Measurements from ENCODE around the gene ARFIP2.
"Not testable (repeated sequence)": the region's sequence is repeated elsewhere in the genome, so short reads cannot be mapped to it uniquely, and the experiment has no call there.

The ARFIP2 gene, protein sequence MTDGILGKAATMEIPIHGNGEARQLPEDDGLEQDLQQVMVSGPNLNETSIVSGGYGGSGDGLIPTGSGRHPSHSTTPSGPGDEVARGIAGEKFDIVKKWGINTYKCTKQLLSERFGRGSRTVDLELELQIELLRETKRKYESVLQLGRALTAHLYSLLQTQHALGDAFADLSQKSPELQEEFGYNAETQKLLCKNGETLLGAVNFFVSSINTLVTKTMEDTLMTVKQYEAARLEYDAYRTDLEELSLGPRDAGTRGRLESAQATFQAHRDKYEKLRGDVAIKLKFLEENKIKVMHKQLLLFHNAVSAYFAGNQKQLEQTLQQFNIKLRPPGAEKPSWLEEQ

DNA sequence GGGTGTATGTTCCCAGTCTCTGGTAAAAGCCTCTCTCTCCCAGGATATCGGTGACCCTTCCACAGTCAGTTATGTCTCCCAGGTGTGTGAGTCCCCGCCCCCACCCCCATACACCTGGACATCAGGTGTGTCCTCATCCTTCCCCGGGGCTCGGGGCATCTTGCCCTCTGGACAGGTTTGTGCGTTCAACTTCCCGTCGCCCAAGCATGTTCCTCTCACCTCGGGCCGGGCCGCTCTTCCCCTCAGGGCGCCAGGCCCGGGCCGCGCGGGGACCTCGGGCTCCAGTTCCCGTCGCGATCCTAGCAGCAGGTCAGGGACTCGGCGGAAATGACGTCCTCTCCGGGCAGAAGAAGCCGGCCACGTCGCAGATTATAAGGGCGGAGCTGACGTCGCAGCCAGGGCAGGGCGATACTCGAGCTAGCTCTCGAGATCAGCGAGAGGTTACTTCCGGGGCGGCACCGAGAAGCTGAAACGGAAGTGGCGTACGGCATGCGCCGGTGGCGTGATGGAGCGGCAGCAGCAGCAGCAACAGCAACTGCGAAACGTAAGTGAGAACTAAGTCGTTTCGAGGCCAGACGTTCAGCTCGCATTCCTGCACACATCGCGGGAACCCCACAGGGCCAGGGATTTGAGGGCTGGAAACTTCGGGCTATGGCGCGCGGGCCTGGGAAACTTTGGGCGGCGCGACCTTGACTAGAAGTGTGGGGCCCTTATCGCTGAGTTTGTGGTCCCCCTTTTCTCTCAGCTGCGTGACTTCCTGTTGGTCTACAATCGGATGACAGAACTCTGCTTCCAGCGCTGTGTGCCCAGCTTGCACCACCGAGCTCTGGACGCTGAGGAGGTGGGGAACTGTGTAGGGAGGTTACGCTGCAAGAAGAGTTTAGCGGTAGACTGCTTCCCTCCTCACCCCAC, at the start of gene ARFIP2, which contains the start of gene TIMM10B:
ARFIP2 (minus strand) TSS at position 320 of the 912 bp plus-strand sequence. CDS start 910 bp downstream, outside the sequence.
TIMM10B (plus strand) TSS at position 490 of the 912 bp plus-strand sequence; CDS start at position 506, 16 bp downstream.
- Mint-ChIP-seq H3K27ac (peak within 1 kb of the TSS; percentile 97), H3K4me1 (ENCODE audit: low read depth) (peaks cover 34% of the 10 kb centered on the region), H3K4me3 (peak within 1 kb of the TSS; percentile 94), H3K27me3 (ENCODE audit: low read depth) (no peaks in the 10 kb centered on the region), H3K9me3 (no peaks in the 10 kb centered on the region), H3K36me3 (ENCODE audit: low read depth) (peaks cover 29% of the 10 kb centered on the region)
- peak; percentile 98 for DNase-seq (ENCODE audit: low spot score)

DNA sequence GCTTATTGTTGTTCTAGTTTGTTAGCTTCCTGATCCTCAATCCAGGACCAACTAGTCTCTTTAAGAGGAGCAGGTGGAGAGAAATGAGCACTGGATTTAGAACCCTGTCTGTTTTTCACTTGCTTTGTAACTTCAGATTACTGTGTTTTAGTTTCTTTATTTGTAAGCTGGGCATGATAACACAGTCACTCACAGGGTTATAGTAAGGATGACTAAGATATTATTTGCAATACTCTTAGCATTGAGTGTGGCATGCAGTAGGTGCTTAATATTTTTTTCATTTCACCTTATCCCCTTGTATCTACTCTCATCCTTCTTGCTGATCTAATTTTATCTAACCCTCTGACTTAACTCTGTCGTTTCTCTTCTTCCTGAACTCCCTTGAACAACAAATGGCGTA, 49.7 kb upstream of the ARFIP2 start:
- Mint-ChIP-seq H3K27me3 (ENCODE audit: low read depth) (no peaks in the 10 kb centered on the region), H3K4me3 (no peak overlapping the region), H3K27ac (no peak overlapping the region), H3K4me1 (ENCODE audit: low read depth) (peaks cover 12% of the 10 kb centered on the region), H3K36me3 (ENCODE audit: low read depth) (peaks cover 16% of the 10 kb centered on the region), H3K9me3 (no peaks in the 10 kb centered on the region)
- no peak for DNase-seq (ENCODE audit: low spot score)

DNA sequence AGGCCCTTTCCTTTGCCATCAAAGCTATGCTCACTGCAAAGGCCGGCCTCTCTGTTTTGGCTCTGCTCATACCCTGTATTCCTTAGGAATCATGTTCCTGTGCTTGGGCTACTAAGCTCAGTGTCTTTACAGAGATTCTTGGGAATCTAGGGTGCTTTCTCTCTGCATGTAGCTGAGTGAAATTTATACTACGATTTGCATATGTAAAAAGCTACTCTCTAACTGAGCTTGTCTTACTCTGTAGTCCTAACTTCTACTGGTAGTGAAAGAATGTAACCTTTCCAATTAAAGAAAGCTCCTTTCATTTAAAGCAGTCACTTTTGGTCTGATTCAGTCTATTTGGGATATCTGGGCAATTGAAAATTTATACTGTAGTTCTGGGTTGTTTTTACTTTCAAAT, 48.1 kb upstream of the ARFIP2 start:
- Mint-ChIP-seq H3K4me3 (no peak overlapping the region), H3K27ac (no peak overlapping the region), H3K9me3 (no peaks in the 10 kb centered on the region), H3K27me3 (ENCODE audit: low read depth) (no peaks in the 10 kb centered on the region), H3K4me1 (ENCODE audit: low read depth) (peaks cover 24% of the 10 kb centered on the region), H3K36me3 (ENCODE audit: low read depth) (peaks cover 18% of the 10 kb centered on the region)
- no peak for DNase-seq (ENCODE audit: low spot score)

DNA sequence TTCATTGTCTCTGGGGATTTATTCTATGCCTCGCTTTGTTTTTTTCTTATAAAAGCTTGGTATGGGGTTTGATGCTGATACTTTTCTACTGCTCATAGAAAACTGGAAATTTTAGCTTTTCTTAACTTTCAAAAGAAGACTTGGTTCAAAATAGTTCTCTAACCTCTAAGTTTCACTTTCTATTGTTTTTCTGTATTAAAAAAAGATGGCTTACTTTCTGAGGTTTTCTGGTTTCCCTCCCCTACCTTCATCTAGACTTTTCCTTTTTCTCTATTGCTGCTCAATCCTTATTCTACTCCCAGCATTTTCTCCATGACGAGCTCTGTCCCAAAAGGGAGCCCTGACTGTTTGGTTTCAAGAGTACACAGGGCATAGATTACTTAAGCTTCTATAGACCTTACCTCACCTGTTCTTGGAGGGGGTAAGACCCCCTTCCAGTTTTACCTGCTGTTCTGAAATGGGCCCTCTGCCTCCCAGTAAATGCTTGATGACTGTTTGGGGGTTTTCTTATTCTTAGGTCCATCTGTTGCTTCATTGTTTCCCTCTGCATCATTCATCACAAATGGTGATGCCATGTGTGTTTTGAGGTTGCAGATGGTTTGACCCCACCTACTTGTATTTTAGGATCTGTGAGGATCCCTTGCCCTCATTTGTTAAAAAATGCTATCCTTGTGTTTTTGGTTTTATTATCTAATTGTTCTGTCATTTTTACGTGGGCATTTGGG, 45.4 kb upstream of the ARFIP2 start:
- Mint-ChIP-seq H3K27ac (peak overlapping the region; percentile 76), H3K9me3 (no peaks in the 10 kb centered on the region), H3K27me3 (ENCODE audit: low read depth) (no peaks in the 10 kb centered on the region), H3K36me3 (ENCODE audit: low read depth) (peaks cover 25% of the 10 kb centered on the region), H3K4me3 (peak overlapping the region; percentile 59), H3K4me1 (ENCODE audit: low read depth) (peaks cover 30% of the 10 kb centered on the region)
- DNase-seq (ENCODE audit: low spot score) = no peak

DNA sequence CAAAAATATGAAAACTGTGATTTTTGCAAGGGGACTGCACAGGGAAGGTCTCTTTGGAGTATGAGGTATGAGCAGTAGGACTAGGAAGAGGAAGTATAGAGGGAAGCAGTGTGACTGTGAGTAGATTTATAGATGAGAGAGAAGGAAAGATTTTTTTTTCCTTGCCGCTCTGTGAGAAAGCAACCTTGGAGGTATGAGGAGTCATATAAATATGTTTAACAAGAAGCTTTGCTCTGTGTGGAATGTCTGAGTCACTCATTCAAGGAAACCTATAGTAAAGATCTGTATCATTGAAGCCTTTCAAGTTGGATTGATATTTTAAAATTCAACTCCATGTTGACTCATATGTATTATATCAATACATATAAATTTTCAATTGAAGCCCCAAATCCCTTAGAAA, 42.1 kb upstream of the ARFIP2 start:
- H3K4me1 Mint-ChIP-seq (ENCODE audit: low read depth) = peaks cover 30% of the 10 kb centered on the region
- H3K36me3 Mint-ChIP-seq (ENCODE audit: low read depth) = peaks cover 31% of the 10 kb centered on the region
- no peak overlapping the region for H3K4me3 Mint-ChIP-seq
- no peak for DNase-seq (ENCODE audit: low spot score)
- no peaks in the 10 kb centered on the region for H3K9me3 Mint-ChIP-seq
- H3K27me3 Mint-ChIP-seq (ENCODE audit: low read depth) = no peaks in the 10 kb centered on the region
- H3K27ac Mint-ChIP-seq = no peak overlapping the region

DNA sequence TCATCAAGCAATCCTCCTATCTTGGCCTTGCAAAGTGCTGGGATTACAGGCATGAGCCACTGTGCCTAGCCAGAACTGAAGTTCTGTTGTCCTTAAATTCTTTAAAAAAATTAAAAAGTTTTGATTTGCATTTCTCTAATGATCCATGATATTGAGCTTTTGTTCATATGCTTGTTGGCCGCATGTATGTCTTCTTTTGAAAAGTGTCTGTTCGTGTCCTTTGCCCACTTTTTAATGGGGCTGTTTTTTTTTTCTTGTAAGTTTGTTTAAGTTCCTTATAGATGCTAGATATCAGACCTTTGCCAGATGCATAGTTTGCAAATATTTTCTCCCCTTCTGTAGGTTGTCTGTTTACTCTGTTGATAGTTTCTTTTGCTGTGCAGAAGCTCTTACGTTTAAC, 40.8 kb upstream of the ARFIP2 start:
- DNase-seq (ENCODE audit: low spot score); H3K9me3 Mint-ChIP-seq; H3K27ac Mint-ChIP-seq; H3K27me3 Mint-ChIP-seq (ENCODE audit: low read depth); H3K4me3 Mint-ChIP-seq: not testable (repeated sequence)
- H3K36me3 Mint-ChIP-seq (ENCODE audit: low read depth) = peaks cover 27% of the 10 kb centered on the region
- H3K4me1 Mint-ChIP-seq (ENCODE audit: low read depth) = peaks cover 29% of the 10 kb centered on the region

DNA sequence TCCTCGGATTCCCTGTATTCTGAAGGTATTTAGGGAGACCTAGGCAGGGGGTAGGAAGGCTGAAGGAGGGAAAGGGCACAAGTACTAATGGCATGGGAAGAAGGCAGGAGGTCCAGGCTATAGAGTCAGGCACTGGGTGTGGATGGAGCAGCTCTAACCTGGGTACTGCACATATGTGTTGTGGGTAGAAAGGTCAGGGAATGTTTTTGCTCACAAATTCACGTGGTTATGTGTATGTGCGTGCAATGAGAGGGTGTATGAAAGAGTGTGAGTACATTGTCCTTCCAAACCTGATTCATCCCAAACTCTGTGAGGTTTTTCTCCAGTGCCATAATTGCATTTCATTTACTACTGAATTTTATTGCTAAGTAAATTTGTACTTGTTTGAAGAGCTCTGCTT, 39.1 kb upstream of the ARFIP2 start:
- Mint-ChIP-seq H3K27me3 (ENCODE audit: low read depth) (no peaks in the 10 kb centered on the region), H3K9me3 (no peaks in the 10 kb centered on the region), H3K4me1 (ENCODE audit: low read depth) (peaks cover 15% of the 10 kb centered on the region), H3K4me3 (no peak overlapping the region), H3K36me3 (ENCODE audit: low read depth) (peaks cover 28% of the 10 kb centered on the region), H3K27ac (no peak overlapping the region)
- DNase-seq (ENCODE audit: low spot score) = no peak

DNA sequence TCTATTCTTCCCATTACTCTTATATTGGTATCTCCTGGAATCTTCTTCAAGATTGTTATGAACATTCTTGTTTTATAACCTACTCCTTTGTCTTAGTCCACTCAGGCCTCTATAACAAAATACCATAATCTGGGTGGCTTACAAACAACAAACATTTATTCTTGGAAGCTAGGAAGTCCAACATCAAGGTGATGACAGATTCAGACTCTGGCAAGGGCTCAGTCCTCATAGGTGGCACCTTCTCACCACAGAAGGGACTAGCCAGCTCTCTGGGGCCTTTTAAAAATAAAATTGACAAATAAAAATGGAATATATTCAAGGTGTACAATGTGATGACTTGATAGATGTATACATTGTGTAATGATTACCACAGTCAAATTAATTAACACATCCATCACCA, 35.7 kb upstream of the ARFIP2 start:
- Mint-ChIP-seq H3K27me3 (ENCODE audit: low read depth) (no peaks in the 10 kb centered on the region), H3K9me3 (no peaks in the 10 kb centered on the region), H3K4me1 (ENCODE audit: low read depth) (no peaks in the 10 kb centered on the region), H3K4me3 (no peak overlapping the region), H3K36me3 (ENCODE audit: low read depth) (peaks cover 33% of the 10 kb centered on the region), H3K27ac (no peak overlapping the region)
- DNase-seq (ENCODE audit: low spot score) = no peak

DNA sequence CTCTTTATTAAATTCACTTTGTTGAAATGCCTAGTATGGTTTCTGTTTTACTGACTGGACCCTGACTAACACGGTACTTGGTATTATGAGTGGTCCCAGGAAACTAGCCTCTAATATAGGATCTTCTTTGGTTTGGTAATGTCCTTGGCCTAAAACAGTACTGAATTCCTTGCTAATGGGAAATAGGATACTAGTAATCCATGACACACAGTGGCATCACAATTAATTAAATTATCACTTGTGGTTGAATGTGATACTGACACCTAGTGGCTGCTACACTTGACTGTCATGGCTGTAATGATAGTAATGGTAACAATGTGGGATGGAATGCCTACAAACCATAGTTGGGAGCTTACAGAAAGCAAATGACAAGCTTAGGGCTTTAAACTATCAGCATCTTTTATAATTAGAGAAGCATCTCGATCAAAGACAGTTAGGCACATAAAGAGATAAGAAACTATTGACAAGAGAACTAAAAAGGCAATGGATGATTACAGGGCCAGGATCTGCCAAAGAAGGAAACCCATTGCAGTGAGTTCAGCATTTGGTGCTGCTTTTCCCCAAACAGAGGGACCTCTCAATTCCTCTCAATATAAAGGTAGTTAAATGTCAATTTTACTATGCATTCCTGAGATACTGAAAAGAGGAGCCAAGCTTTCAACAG, 24.6 kb upstream of the ARFIP2 start:
- H3K4me3 Mint-ChIP-seq = no peak overlapping the region
- peaks cover 22% of the 10 kb centered on the region for H3K36me3 Mint-ChIP-seq (ENCODE audit: low read depth)
- H3K27ac Mint-ChIP-seq = no peak overlapping the region
- H3K9me3 Mint-ChIP-seq = no peaks in the 10 kb centered on the region
- peaks cover 4% of the 10 kb centered on the region for H3K4me1 Mint-ChIP-seq (ENCODE audit: low read depth)
- no peaks in the 10 kb centered on the region for H3K27me3 Mint-ChIP-seq (ENCODE audit: low read depth)
- no peak for DNase-seq (ENCODE audit: low spot score)

DNA sequence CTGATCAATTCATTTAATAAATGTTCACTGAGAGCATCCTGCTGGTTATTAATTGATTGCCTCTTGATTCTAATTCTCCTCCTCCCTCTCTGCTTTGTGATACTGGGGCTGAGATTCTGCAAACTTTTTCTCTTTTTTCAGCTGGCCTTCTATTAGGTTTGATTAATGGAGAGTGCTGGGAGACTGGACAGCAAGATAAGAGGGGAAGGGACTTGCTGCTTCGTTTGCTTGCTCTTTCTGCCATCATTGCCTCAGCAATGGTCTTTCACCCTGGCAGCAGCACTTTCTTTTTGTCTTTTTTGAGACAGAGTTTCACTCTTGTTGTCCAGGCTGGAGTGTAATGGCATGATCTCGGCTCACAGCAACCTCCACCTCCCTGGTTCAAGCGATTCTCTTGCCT, 23.0 kb upstream of the ARFIP2 start:
- Mint-ChIP-seq H3K9me3 (no peaks in the 10 kb centered on the region), H3K27me3 (ENCODE audit: low read depth) (no peaks in the 10 kb centered on the region), H3K36me3 (ENCODE audit: low read depth) (peaks cover 20% of the 10 kb centered on the region), H3K27ac (no peak overlapping the region), H3K4me3 (no peak overlapping the region), H3K4me1 (ENCODE audit: low read depth) (peaks cover 4% of the 10 kb centered on the region)
- DNase-seq (ENCODE audit: low spot score) = no peak

DNA sequence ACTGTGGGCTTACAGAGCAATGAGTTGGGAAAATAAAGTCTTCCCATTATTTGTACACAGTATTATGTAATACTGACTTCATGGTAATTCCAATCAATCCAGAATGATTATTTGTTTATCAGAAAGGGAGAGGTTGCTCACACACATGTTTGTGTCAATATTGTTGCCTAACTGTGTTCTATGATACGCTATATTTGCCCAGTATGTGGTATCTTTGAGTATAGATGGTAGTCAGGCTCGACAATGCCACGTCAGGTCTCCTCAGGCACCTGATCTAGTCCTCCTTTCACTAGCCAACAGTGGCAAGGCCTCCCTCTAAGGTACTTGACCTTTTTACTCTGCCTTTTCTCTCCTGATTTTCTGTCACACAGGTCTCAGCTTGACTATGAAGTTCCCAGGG, 21.3 kb upstream of the ARFIP2 start:
- Mint-ChIP-seq H3K36me3 (ENCODE audit: low read depth) (peaks cover 20% of the 10 kb centered on the region), H3K27me3 (ENCODE audit: low read depth) (no peaks in the 10 kb centered on the region), H3K27ac (no peak overlapping the region), H3K4me3 (no peak overlapping the region), H3K4me1 (ENCODE audit: low read depth) (peaks cover 4% of the 10 kb centered on the region), H3K9me3 (no peaks in the 10 kb centered on the region)
- no peak for DNase-seq (ENCODE audit: low spot score)

DNA sequence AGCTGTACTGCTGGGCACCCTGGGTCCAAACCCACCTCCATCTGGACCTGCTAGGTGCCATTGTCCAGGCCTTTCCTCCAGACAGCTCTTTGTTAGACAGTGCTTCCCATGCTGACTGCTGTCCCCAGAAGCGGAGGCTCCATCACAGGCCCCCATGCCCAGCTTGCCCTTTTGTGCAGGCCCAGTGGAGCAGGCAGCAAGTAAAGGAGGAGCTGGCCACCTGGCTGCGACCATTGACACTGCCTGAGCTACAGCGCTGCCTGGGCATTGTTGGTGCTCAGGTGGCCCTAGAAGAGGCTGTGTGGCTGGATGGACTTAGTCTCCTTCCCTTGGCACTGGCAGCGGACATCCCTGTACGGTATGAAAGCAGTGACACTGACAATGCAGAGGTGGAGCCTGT, 17.4 kb upstream of the ARFIP2 start:
- no peaks in the 10 kb centered on the region for H3K27me3 Mint-ChIP-seq (ENCODE audit: low read depth)
- no peaks in the 10 kb centered on the region for H3K9me3 Mint-ChIP-seq
- no peak overlapping the region for H3K4me3 Mint-ChIP-seq
- H3K27ac Mint-ChIP-seq = no peak overlapping the region
- H3K36me3 Mint-ChIP-seq (ENCODE audit: low read depth) = peaks cover 12% of the 10 kb centered on the region
- peaks cover 4% of the 10 kb centered on the region for H3K4me1 Mint-ChIP-seq (ENCODE audit: low read depth)
- DNase-seq (ENCODE audit: low spot score) = no peak

DNA sequence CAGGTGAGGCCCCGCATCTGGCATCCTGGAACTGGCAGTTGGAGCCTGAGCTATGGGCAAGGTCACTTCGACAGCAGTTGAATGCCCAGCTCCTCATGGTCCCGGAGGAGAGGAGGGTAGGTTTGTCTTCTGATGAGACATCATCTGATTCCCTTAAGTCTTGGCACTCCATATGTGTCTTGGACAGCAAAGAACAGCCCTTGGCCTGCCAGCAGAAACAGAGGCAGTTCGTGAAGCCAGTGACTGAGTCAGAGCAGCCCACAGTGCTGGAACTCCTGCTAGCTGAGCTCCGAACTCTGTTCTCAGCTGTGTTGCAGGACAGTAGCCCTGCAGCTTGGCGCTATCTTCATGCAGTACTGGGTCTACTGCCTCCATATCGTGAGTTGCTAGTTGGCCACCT, 17.0 kb upstream of the ARFIP2 start:
- DNase-seq (ENCODE audit: low spot score) = no peak
- Mint-ChIP-seq H3K27me3 (ENCODE audit: low read depth) (no peaks in the 10 kb centered on the region), H3K9me3 (no peaks in the 10 kb centered on the region), H3K27ac (no peak overlapping the region), H3K4me3 (no peak overlapping the region), H3K36me3 (ENCODE audit: low read depth) (peaks cover 12% of the 10 kb centered on the region), H3K4me1 (ENCODE audit: low read depth) (peaks cover 4% of the 10 kb centered on the region)
